Prostate gland (tissue), 2 donors: ENCODE measurements around the gene UMOD. TPM values are rescaled to one million over a fixed set of nuclear protein-coding genes. Genes with fewer than 3 reads are reported as not detected.
A peak's percentile ranks its signal among the peaks of the same experiment; 100 is the strongest.

Source experiments
- DNase-seq: peaks from one replicate; pipeline ENCODE4 v3.0.0-alpha.2; 2019; ENCODE audit warnings: low spot score
- H3K27ac ChIP-seq, 2 donors: fragments of 200-600 bp; sonication (generic); 2 replicates each; pipeline ENCODE4 v1.5.1; 2017 to 2019
- H3K27me3 ChIP-seq: fragments of 200-600 bp; sonication (generic); replicated peaks from 2 replicates; pipeline ENCODE4 v1.5.1; 2019; ENCODE audit not compliant: insufficient read depth
- H3K36me3 ChIP-seq, 2 donors: fragments of 200-600 bp; sonication (generic); 1 replicate in 1 of 2; 2 replicates in 1 of 2; pipeline versions ENCODE4 v1.5.1 to v1.8.1; 2017 to 2019
- H3K4me1 ChIP-seq: fragments of 200-600 bp; sonication (generic); replicated peaks from 2 replicates; pipeline ENCODE4 v1.5.1; 2019
- H3K4me3 ChIP-seq, 2 donors: fragments of 200-600 bp; sonication (generic); 2 replicates each; pipeline ENCODE4 v1.5.1; 2017 to 2019
- H3K9me3 ChIP-seq: fragments of 200-600 bp; sonication (generic); 2 replicates; pipeline ENCODE4 v1.5.1; 2017
- CTCF ChIP-seq, 4 experiments: fragments of 200-600 bp in 2 of 4; fragments of 450-650 bp in 2 of 4; sonication (generic) in 2 of 4; IDR thresholded peaks; 1 replicate in 3 of 4; 2 replicates in 1 of 4; pipeline ENCODE4 v1.5.1; 2016 to 2019; ENCODE audit warnings: antibody characterized with exemption in 4 of 4, mild to moderate bottlenecking in 2 of 4, moderate library complexity in 2 of 4
- POLR2A ChIP-seq: fragments of 450-650 bp; IDR thresholded peaks from one replicate; pipeline ENCODE4 v1.6.1; 2016; ENCODE audit warnings: antibody characterized with exemption, mild to moderate bottlenecking
- POLR2AphosphoS5 ChIP-seq: sonication (generic); formaldehyde crosslinking; IDR thresholded peaks from one replicate; pipeline ENCODE4 v1.6.1; 2017; ENCODE audit warnings: antibody characterized with exemption
- WGBS: methylation state at CpG from one replicate; pipeline ENCODE4 v1.1.5; 2018; 5-methylcytosine and 5-hydroxymethylcytosine counted together
- intact Hi-C: fragments of 100-400 bp; cut with DNase I; formaldehyde crosslinking; loops from one replicate; pipeline ENCODE4 v1.14.2; 2022
- total RNA-seq, 2 donors: library from RNA; depleted of rRNA; stranded (reverse); fragments of >200 nt; gene quantifications; one replicate each; pipeline ENCODE4 v1.1.0, GENCODE V29; 2016

Gene UMOD
- total RNA-seq, 2 donors from 2014 or later = 1.5 TPM; not detected in 1

GRCh38 chr16:20353379-20353778 is 864 bp upstream of the UMOD start:
- H3K9me3 ChIP-seq = no peaks in the 10 kb centered on the region
- no peaks in the 10 kb centered on the region for H3K27me3 ChIP-seq
- intact Hi-C loops = no loop called here
- TF ChIP-seq CTCF (IDR thresholded peaks at IDR 0.05) (no peak), POLR2AphosphoS5 (no peak)
- no peak for DNase-seq
- H3K36me3 ChIP-seq = no peaks in the 10 kb centered on the region
- no peak overlapping the region for H3K4me3 ChIP-seq
- no peak overlapping the region for H3K27ac ChIP-seq
- no peaks in the 10 kb centered on the region for H3K4me1 ChIP-seq

DNA sequence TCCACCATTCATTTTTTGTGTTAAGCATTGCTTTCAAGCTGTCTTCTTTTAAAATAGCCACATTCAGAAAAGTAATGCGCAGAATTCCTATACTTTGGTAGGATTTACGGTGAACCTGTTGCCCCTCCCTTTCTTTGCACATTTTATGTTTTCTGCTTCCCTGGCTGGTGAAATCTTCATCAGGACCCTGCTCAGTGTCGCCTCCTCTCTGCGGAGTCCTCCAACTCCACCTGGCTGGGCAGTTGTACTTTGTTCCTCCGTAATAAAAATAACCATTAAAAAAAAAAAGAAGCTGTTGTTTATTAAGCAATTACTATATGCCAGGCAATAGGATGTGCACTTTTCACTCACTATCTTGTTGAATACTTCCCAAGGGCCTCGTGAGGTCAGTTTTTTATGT is 2.9 kb downstream of the UMOD start:
- H3K4me1 ChIP-seq = no peaks in the 10 kb centered on the region
- H3K9me3 ChIP-seq = no peaks in the 10 kb centered on the region
- no peaks in the 10 kb centered on the region for H3K27me3 ChIP-seq
- 77% methylated on average over 6 of the region's 6 CpGs for WGBS
- DNase-seq = no peak
- intact Hi-C loops = no loop called here
- no peak overlapping the region for H3K27ac ChIP-seq
- no peak overlapping the region for H3K4me3 ChIP-seq
- H3K36me3 ChIP-seq = no peaks in the 10 kb centered on the region
- TF ChIP-seq CTCF (IDR thresholded peaks at IDR 0.05) (no peak), POLR2A (no peak), POLR2AphosphoS5 (no peak)

- H3K27ac ChIP-seq = no peak overlapping the region
- no peaks in the 10 kb centered on the region for H3K9me3 ChIP-seq
- no peaks in the 10 kb centered on the region for H3K27me3 ChIP-seq
- no peaks in the 10 kb centered on the region for H3K4me1 ChIP-seq
- TF ChIP-seq CTCF (IDR thresholded peaks at IDR 0.05) = peak in 3 of 4 experiments; percentile 17 to 38 (median 28)
- no peak for TF ChIP-seq POLR2A
- DNase-seq = peak; percentile 35
- 57% methylated on average over 18 of the region's 77 CpGs for WGBS
- H3K36me3 ChIP-seq = no peaks in the 10 kb centered on the region
- intact Hi-C loops = no loop called here
- no peak overlapping the region for H3K4me3 ChIP-seq
Measured at GRCh38 chr16:20348365-20349185, 3.9 kb downstream of the UMOD start.

DNA sequence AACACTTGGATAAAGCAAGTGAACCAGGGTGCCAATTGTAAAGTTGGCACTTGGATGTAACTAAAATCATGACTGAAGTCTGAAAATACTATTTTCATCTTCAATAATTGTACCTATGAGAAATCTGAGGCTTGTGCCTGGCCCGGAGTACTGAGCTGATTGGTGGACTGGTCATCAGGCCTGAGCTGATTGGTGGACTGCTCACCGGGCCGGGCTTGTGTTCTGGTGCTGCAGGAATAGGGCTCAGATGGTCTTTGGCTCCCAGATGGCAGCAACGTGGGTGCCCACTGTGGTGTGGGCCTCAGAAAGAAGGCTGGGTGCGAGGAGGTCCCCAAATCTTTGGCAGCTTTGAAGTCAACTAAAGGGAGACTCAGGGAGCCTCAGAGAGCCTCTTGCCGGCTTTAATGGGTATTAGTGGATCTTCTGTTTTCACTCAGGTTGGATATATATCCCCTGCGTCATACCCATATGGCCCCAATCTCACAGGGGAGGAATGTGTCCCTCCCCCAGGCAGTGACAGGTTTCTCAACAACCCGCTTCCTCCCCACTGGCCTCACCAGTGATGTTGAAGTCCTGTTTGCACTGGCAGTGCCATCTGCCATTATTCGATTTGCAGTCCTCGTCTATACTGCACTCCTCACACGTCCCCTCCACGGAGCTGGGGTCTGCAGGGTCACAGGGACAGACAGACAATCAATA is 4.7 kb downstream of the UMOD start:
- no peaks in the 10 kb centered on the region for H3K4me1 ChIP-seq
- H3K36me3 ChIP-seq = no peaks in the 10 kb centered on the region
- H3K27ac ChIP-seq = no peak overlapping the region
- intact Hi-C loops = no loop called here
- no peaks in the 10 kb centered on the region for H3K27me3 ChIP-seq
- DNase-seq = no peak
- WGBS = 68% methylated on average over 12 of the region's 12 CpGs
- TF ChIP-seq POLR2AphosphoS5 = no peak
- no peak for TF ChIP-seq CTCF (IDR thresholded peaks at IDR 0.05)
- TF ChIP-seq POLR2A = no peak
- H3K9me3 ChIP-seq = no peaks in the 10 kb centered on the region
- no peak overlapping the region for H3K4me3 ChIP-seq

- intact Hi-C loops = no loop called here
- TF ChIP-seq POLR2A (no peak), POLR2AphosphoS5 (no peak), CTCF (IDR thresholded peaks at IDR 0.05) (no peak)
- H3K36me3 ChIP-seq = no peaks in the 10 kb centered on the region
- WGBS = 72% methylated on average over 5 of the region's 5 CpGs
- no peak for DNase-seq
- no peaks in the 10 kb centered on the region for H3K9me3 ChIP-seq
- no peak overlapping the region for H3K4me3 ChIP-seq
- H3K4me1 ChIP-seq = no peaks in the 10 kb centered on the region
- H3K27me3 ChIP-seq = no peaks in the 10 kb centered on the region
- H3K27ac ChIP-seq = no peak overlapping the region
Measured at GRCh38 chr16:20344611-20345010, 7.9 kb downstream of the UMOD start.
